Suprapubic skin (tissue), 4 donors: Measurements from ENCODE around the gene RIIAD1.

Source experiments
- EP300 ChIP-seq: sonication (generic); formaldehyde crosslinking; IDR thresholded peaks from one replicate; pipeline ENCODE4 v1.6.1; 2017; ENCODE audit warnings: antibody characterized with exemption
- POLR2AphosphoS5 ChIP-seq, 3 donors: sonication (generic); formaldehyde crosslinking; IDR thresholded peaks; one replicate each; pipeline ENCODE4 v1.6.1; 2017; ENCODE audit warnings: antibody characterized with exemption in 3 of 3
- TF ChIP-seq, protein P1 (sequence below), 2 donors: fragments of 200-600 bp in 1 of 2; fragments of 450-650 bp in 1 of 2; sonication (generic) in 1 of 2; IDR thresholded peaks; one replicate each; pipeline ENCODE4 v1.5.1; 2016 to 2019; ENCODE audit warnings: antibody characterized with exemption in 2 of 2, mild to moderate bottlenecking in 1 of 2, moderate library complexity in 1 of 2

DNA sequence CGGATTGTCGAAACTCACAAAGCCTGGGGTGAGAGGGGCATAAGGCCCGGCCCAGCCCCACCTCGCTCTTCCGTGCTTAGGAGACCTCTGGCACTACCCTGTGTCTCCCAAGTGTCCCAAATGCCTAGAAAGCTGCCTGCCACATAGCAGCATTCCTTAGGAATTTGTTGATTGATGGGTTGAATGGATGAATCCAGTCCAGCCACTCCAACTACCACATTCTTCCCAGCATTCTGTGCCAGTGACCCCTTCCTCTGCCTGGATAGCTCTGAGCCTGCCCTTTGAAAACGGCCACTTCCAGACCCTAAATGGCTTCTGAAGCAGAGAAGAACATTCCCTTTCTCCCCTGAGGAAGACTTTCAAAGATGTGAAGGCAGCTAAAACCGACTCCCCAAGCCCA, 16.2 kb upstream of the RIIAD1 start:
- TF ChIP-seq, protein P1, sequence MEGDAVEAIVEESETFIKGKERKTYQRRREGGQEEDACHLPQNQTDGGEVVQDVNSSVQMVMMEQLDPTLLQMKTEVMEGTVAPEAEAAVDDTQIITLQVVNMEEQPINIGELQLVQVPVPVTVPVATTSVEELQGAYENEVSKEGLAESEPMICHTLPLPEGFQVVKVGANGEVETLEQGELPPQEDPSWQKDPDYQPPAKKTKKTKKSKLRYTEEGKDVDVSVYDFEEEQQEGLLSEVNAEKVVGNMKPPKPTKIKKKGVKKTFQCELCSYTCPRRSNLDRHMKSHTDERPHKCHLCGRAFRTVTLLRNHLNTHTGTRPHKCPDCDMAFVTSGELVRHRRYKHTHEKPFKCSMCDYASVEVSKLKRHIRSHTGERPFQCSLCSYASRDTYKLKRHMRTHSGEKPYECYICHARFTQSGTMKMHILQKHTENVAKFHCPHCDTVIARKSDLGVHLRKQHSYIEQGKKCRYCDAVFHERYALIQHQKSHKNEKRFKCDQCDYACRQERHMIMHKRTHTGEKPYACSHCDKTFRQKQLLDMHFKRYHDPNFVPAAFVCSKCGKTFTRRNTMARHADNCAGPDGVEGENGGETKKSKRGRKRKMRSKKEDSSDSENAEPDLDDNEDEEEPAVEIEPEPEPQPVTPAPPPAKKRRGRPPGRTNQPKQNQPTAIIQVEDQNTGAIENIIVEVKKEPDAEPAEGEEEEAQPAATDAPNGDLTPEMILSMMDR (IDR thresholded peaks at IDR 0.05) = no peak
- TF ChIP-seq POLR2AphosphoS5 (IDR thresholded peaks at IDR 0.05) (no peak), EP300 (no peak)
